NCI-H1105 (cell line): ENCODE measurements around the gene GTPBP3.
A peak's percentile ranks its signal among the peaks of the same experiment; 100 is the strongest.

Source experiments
- DNase-seq: peaks from one replicate; lab custom pipeline; 2025; lab: John Stamatoyannopoulos, UW

Gene GTPBP3

DNA sequence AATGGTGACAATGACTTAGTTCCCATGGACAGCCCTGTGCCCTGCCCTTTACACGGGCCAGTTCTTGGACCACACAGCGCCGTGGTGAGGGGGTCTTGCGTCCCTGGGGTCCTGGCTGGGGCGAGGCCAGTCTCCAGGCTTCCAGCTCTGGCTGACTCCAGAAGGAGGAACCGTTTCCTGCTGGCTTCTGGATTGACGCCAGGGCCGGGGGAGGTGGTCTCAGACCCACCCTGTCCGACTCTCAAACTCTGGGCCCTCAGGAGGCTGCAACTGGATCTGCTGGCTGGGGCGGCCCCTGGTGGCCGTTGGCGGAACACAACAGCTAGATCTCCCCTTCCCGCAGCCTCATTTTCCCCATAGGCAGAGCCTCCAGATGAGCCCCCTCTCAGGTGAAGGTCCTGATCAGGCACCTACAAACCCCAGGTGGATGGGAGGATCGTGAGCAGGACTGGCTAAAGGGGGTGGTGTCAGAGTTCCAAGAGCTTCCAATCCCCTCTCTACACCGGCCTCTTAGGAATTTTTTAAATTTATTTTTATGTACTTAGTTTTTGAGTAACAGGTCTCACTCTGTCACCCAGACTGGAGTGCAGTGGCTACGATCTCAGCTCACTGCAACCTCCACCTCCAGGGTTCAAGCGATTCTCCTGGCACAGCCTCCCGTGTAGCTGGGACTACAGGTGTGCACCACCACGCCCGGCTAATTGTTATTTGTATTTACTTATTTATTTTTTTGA, 48.7 kb downstream of the GTPBP3 start:
- no peak for DNase-seq

GRCh38 chr19:17389288-17389687, 51.9 kb downstream of the GTPBP3 start:
- no peak for DNase-seq

DNA sequence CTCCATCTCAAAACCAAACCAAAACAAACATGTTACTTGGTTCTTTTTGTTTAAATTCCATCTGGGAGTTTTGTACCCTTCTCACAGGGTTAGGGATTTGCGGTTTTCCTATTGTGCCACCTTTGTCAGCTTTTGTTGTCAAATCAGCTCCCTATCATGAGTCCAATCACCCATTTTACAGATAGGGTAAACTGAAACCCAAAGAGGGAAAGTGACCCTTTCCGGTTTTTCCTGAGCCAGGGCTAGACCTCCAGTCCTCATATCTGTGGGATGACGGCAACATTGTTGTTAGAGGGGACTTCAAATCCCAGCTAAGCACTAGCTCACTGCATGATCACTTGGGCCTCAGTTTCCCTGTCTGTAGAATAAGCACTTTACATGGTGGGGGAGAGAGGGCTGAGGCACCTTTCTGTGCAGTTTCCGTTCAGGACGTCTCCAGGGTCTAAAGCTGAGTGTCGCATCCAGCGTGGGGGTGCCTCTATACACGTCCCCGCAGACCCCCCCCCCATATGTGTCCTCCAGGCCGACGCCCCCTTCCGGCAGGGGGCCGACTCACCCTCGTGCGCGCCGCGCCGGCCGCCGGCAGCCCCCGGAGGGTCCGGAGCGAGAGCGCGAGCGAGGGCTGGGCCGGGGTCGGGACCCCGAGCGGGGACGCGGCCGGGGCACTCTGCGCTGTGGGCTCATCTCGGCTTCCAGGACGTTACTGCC, 52.8 kb downstream of the GTPBP3 start:
- no peak for DNase-seq

- peak; percentile 88 for DNase-seq
These were observed 53.5 kb downstream of the GTPBP3 start for GRCh38 chr19:17390665-17391370.

GRCh38 chr19:17391371-17392151, 54.2 kb downstream of the GTPBP3 start:
- DNase-seq, result no peak
